Measurements from ENCODE around the gene TMEM35B.
"Not testable (repeated sequence)": the region's sequence is repeated elsewhere in the genome, so short reads cannot be mapped to it uniquely, and the experiment has no call there.

Gene TMEM35B

GRCh38 chr1:34946211-34946610 lies 38.9 kb downstream of the TMEM35B start:
- Histone ChIP-seq H3K36me3 (ENCODE audit: insufficient read depth, low read length) (no peaks in the 10 kb centered on the region), H3K9ac (ENCODE audit: low read depth, low read length) (no peak overlapping the region), H3K4me3 (ENCODE audit: low read depth in 1 of 2, low read length in 2 of 2) (no peak overlapping the region), H4K20me1 (ENCODE audit: insufficient read depth, low read length) (no peaks in the 10 kb centered on the region), H3K4me2 (ENCODE audit: insufficient read depth, low read length) (no peak overlapping the region), H3K27ac (ENCODE audit: low read length) (no peak overlapping the region), H3K4me1 (ENCODE audit: insufficient read depth, low read length) (no peaks in the 10 kb centered on the region), H2AFZ (ENCODE audit: low read depth, low read length) (no peak overlapping the region), H3K27me3 (ENCODE audit: insufficient read depth, low read length, poor library complexity) (peaks cover under 1% of the 10 kb centered on the region), H3K79me2 (ENCODE audit: insufficient read depth, low read length) (no peaks in the 10 kb centered on the region), H3K9me3 (ENCODE audit: insufficient read depth, low read length, severe bottlenecking) (no peaks in the 10 kb centered on the region)
- ATAC-seq (ENCODE audit: insufficient read depth, low read depth) (no peak), DNase-seq (no peak)
- no peak for TF ChIP-seq CTCF (IDR thresholded peaks at IDR 0.05; ENCODE audit: borderline replicate concordance, extremely low read depth, low read length, poor library complexity, severe bottlenecking)
- no peak for TF ChIP-seq EZH2 (IDR thresholded peaks at IDR 0.05; ENCODE audit: borderline replicate concordance, low read depth, low read length, severe bottlenecking)

GRCh38 chr1:34941798-34942197 lies 43.3 kb downstream of the TMEM35B start:
- H3K9me3 ChIP-seq (ENCODE audit: insufficient read depth, low read length, severe bottlenecking); H3K27me3 ChIP-seq (ENCODE audit: insufficient read depth, low read length, poor library complexity); H3K4me1 ChIP-seq (ENCODE audit: insufficient read depth, low read length); H3K36me3 ChIP-seq (ENCODE audit: insufficient read depth, low read length); DNase-seq; H4K20me1 ChIP-seq (ENCODE audit: insufficient read depth, low read length); ATAC-seq (ENCODE audit: insufficient read depth, low read depth); H3K27ac ChIP-seq (ENCODE audit: low read length); H2AFZ ChIP-seq (ENCODE audit: low read depth, low read length); H3K4me2 ChIP-seq (ENCODE audit: insufficient read depth, low read length); H3K4me3 ChIP-seq (ENCODE audit: low read depth in 1 of 2, low read length in 2 of 2); H3K9ac ChIP-seq (ENCODE audit: low read depth, low read length); H3K79me2 ChIP-seq (ENCODE audit: insufficient read depth, low read length): not testable (repeated sequence)

Data from DND-41 (cell line).